HG03097 (cell line): ENCODE measurements around the gene MTR.

ENCODE experiments used
- ATAC-seq: cut with Tn5 transposase; IDR thresholded peaks from one replicate; pipeline ENCODE4 v1.9.1; 2021; ENCODE audit not compliant: unreplicated experiment, low FRiP score

Gene MTR

GRCh38 chr1:236945002-236945401, 149.9 kb downstream of the MTR start:
- ATAC-seq: no peak

GRCh38 chr1:236947794-236948193, 152.7 kb downstream of the MTR start:
- ATAC-seq: no peak

- ATAC-seq: no peak
Observed at GRCh38 chr1:236948381-236948780, 153.3 kb downstream of the MTR start.

- ATAC-seq: no peak
Observed at GRCh38 chr1:236948996-236949395, 153.9 kb downstream of the MTR start.

GRCh38 chr1:236950365-236950764, 155.3 kb downstream of the MTR start:
- no peak for ATAC-seq

- ATAC-seq: no peak
Observed at GRCh38 chr1:236951672-236952071, 156.6 kb downstream of the MTR start.

- no peak for ATAC-seq
Observed at GRCh38 chr1:236952246-236953003, 157.3 kb downstream of the MTR start.

GRCh38 chr1:236953151-236953700, 158.1 kb downstream of the MTR start:
- ATAC-seq: no peak
